GM19463 (cell line): ENCODE data around the gene SRBD1.
A peak's percentile ranks its signal among the peaks of the same experiment; 100 is the strongest.

Experiments
- ATAC-seq: cut with Tn5 transposase; IDR thresholded peaks from one replicate; pipeline ENCODE4 v1.9.1; 2021; ENCODE audit warnings: mild to moderate bottlenecking, moderate library complexity; ENCODE audit not compliant: unreplicated experiment

Gene SRBD1

DNA sequence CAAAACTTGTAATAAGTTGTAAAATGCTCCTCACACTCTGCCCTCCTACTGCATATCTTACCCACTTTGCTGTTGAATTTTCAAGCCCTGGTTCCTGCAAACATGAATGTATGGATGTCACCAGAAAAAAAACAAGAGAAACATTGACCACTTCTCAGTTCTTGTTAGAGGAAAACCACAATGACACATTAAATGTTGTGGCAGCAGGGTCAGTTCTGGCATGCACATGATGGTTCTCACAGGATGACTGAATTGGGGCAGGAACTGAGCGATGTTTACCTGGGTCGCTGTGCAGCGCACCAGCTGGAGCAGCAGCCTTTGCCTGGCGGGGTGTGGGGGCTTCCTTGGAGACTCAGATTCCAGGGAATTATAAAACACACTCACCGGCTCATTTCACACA, 26.4 kb upstream of the SRBD1 start:
- peak; percentile 91 for ATAC-seq

DNA sequence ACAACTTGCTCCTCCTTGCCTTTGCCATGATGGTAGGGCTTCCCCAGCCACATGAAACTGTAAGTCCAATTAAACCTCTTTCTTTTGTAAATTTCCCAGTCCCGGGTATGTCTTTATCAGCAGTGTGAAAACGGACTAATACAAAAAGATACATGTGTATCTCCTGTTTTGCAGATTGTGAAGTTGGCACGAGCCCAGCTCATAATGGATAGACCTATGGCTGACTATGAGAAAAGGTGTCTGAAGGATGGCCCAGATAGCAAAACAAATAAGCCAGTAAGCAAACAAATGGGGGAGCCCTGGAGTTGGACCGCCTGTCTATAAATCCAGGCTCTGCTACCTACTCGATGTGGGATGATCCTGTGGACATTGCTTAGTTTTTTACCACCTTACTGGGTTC, 24.9 kb upstream of the SRBD1 start:
- no peak for ATAC-seq

DNA sequence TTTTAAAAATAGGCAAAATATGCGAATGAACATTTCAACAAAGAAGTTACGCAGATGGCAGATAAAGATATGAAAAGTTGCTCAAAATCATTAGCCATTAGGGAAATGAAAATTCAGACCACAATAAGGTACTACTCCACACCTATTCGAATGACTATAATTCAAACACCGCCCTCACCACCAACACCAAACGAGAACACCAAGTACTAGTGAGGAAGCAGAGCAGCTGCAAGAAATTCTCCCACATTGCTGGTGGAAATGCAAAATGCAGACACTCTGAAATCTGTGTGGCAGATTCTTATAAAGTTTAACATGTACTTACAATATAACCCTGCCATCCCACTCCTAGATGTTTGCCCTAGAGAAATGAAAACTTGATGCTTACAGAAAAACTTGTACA, 23.2 kb upstream of the SRBD1 start:
- ATAC-seq: no peak

GRCh38 chr2:45631955-45632354, 20.9 kb upstream of the SRBD1 start:
- no peak for ATAC-seq

DNA sequence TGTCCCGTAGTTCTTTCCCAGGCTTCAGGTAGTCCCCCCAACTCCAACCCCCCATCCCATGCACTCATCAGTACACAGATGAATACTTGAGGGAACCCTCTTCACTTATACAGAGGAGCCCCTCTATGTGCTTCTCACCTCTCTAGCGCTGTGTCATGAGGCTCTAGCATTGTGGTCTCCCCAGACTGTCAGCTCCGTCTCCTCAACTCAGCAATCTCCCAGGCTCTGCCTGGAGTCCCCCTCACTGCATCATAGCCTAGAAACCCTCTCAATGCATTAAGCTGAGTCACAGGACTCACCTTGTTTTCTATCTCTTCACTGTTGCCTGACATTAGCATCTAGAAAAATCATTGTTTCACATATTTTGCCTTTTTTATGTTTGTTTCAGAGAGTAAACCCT, 20.3 kb upstream of the SRBD1 start:
- no peak for ATAC-seq

DNA sequence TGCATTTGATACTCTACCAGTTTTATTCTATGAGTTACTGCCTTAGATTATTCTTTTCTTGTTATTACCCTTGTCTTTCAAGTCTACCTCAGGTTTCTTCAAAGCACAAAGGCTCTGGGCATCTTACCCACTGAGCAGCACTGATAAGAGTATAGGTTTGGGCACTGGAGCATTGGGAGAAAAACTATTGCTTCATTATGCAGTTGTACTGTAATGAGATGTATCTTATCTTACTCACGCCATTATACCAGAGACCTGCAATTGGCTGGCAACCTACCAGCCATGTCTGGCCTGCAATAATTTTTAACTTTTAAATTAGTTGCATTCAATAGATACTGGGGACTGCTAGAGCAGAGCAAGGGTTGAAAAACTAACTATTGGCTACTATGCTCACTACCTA, 18.9 kb upstream of the SRBD1 start:
- no peak for ATAC-seq

GRCh38 chr2:45627911-45628310, 16.8 kb upstream of the SRBD1 start:
- ATAC-seq: no peak

DNA sequence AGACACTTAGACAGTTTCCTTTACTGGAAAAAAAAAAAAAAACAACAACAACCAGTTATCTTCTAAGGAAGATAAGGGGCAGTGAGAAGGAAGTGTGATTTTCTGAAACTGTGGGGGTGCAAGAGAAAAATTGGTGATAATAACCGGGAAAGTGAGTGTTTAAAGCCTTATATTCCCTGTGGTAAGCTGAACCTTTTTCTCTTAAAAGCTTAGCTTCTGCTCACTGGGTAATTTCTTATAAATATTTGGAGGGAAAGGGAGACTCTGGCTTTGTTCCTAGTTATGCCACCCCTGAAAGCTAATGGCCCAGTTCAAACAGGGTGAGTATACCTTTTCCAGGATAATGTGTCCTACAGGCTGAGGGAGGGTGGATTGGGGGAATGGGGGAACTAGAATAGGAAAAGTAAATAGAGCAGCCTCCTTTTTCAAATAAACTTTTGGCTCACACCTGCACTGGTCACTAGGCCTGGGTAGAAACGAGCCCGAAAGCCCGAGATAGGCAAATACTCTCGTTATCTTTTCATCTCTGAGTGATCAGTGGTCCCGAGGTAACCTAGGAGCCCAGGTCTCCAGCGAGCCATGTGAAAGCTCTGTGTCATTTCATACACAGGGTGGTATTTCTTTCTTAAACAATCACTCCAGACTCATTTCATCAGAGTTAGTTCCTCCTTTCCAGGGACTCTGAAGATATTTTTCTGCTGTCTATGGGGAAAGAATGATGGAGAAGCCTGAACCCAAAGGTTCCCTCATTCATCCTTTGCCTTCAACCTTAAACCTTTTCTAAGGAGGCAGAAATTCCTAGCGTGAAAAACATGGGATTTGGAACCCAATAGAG, 15.5 kb upstream of the SRBD1 start:
- no peak for ATAC-seq

- no peak for ATAC-seq
These were observed 14.8 kb upstream of the SRBD1 start for GRCh38 chr2:45625824-45626223.

GRCh38 chr2:45623098-45623497, 12.0 kb upstream of the SRBD1 start:
- no peak for ATAC-seq

DNA sequence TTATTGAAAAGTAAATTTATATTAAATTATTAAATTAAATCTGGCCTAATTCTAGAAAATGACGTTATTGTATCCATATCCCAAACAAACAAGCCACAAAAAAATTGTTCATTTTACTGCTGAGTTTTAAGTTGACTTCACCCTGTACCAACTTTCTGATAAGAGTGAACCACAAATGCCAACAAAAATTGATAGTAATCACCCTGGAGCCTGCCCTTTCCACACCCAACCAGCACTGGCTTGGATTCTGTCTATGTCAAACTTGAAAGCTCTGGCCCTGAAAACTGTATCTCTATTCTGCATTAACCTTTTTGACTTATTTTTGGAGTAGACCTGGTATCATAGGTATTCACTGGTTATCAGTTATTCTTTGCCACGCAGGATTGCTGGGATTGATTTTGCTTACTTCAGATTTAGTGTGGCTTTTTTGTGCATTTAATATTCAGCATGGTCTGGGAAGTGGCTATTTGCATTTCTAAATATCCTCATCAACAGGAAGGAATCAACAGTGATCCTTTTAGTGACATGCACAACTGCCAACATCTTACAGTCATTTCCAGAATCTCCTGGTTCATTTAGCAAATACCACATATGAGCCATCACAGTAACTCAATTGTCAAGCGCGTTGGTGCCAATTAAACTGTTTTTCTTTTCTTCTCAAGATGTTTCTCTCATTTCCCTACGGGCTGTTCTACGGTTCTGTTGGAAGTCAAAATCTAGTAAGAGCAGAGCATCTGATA, 11.4 kb upstream of the SRBD1 start:
- ATAC-seq: no peak

- ATAC-seq: no peak
These were observed 6.4 kb upstream of the SRBD1 start for GRCh38 chr2:45617496-45617895.

DNA sequence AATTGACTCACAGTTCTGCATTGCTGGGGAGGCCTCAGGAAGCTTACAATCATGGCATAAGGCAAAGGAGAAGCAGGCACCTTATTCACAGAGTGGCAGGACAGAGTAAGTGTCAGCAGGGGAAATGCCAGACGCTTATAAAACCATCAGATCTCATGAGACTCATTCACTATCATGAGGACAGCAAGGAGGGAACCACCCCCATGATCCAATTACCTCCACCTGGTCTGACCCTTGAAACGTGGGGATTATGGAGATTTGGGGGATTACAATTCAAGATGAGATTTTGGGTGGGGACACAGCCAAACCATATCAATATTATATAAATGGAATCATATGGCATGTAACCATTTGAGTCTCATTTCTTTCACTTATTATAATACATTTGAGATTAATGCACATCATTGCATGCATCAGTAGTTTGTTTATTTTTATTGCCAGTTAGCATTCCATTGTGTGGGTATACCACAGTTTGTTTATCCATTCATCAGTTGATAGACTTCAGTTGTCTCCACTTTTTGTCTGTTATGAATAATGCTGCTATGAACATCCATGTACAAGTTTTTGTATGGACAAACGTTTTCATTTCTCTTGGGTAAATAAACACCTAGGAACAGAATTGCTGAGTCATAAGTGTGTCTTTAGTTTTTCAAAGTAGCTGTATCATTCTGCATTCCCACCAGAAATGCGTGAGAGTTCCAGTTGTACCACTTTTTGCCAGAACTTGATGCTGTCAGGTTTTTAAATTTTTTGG, 5.8 kb upstream of the SRBD1 start:
- ATAC-seq: no peak

DNA sequence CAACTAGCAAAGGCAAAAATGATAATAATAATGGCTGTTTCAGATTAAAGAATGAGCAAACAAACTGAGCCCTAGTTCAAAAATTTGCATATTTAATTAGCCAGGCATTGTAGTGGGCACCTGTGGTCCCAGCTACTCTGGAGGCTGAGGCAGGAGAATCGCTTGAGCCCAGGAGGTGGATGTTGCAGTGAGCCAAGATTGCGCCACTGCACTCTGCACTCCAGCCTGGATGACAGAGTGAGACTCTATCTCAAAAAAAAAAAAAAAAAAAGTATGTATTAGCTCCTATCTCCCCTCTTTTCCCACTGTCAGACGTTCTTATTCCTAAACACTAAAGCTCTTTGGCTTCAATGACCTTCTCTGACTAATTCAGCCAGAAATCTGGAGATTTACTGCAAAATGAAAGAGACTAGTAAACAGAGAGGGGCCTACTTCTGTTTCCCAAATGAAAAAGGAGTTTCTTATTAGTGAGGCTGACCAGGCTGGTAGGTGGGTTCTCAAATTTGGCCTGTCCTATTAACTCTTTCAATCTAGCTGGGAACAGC, 3.9 kb upstream of the SRBD1 start:
- no peak for ATAC-seq

GRCh38 chr2:45614330-45614729, 3.3 kb upstream of the SRBD1 start:
- no peak for ATAC-seq

- no peak for ATAC-seq
These were observed 1.7 kb upstream of the SRBD1 start for GRCh38 chr2:45612731-45613130.

GRCh38 chr2:45612285-45612684, 1.2 kb upstream of the SRBD1 start:
- no peak for ATAC-seq

GRCh38 chr2:45610281-45611019, 617 bp downstream of the SRBD1 start:
- ATAC-seq: peak; percentile 39

DNA sequence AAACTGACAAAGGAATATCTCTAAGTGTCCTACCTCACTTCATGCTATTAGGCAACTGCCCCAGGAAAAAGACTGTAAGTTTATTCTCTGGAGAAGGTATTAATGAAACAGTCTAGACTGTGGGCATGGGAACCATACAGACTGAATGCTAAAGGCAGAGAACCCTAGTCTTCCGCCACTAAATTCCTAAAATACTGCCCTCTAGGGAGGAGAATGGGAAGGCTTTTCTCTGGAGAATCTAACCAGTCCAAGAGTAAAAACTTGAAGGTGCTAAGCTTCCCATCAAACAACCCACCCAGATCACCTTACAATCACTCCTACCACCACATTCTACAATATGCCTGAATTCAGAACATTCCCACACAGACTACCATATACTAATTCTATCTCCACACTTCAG, 3.4 kb downstream of the SRBD1 start:
- no peak for ATAC-seq

DNA sequence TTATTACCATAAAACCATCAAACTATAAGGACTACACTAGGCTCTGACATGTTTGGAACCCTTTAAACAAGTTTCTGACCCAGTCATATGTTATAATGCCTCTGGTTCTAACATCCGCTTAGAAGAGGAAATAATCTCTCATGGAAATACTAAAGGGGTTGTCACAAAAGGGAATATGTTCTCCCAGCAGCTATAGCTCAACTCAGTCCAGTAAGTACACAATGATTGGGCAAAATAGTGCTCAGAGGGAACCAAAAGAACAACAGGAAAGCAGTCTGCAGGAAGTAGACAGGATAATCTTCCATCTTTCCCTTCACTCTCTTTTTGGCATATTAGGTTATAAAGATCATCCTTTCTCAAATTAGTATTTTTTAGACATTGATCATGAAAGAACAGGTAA, 4.3 kb downstream of the SRBD1 start:
- no peak for ATAC-seq

DNA sequence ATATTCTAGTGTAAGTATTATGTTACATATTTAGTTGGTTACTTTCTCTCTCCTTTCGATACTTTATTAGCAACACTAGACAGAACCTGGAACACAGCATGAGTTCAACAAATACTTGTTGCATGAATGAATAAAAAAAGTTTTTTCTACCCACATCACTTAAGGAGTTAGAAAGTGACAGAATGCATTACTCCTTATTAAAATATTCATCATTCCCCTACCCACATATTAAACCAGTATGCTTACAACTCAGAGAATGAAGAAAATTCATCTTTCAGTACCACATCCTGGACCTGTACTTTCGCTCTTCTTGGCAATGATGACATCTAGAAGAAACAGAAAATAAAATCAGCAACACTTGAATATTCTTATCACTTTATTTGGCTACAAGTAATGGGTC, 6.0 kb downstream of the SRBD1 start:
- ATAC-seq: no peak
